WTC11 (cell line): Measurements from ENCODE around the gene MIF.

Experiments used
- CREB1 ChIP-seq: sonication (generic); formaldehyde crosslinking; IDR thresholded peaks from 2 replicates; pipeline ENCODE4 v1.8.0; 2023; ENCODE audit warnings: mild to moderate bottlenecking, missing genetic modification reagents
- CTCF ChIP-seq: fragments of 200-600 bp; IDR thresholded peaks from 2 replicates; pipeline ENCODE4 v1.8.0; 2022; ENCODE audit warnings: antibody characterized with exemption
- E2F1 ChIP-seq: sonication (generic); formaldehyde crosslinking; IDR thresholded peaks from 2 replicates; pipeline ENCODE4 v1.8.0; 2022; ENCODE audit warnings: mild to moderate bottlenecking, missing genetic modification reagents
- MAX ChIP-seq: sonication (generic); formaldehyde crosslinking; IDR thresholded peaks from 2 replicates; pipeline ENCODE4 v1.8.0; 2022; ENCODE audit warnings: mild to moderate bottlenecking, missing genetic modification reagents
- NR1H2 ChIP-seq: sonication (generic); formaldehyde crosslinking; IDR thresholded peaks from 2 replicates; pipeline ENCODE4 v1.9.0; 2021; ENCODE audit warnings: mild to moderate bottlenecking, moderate library complexity, missing genetic modification reagents
- SOX15 ChIP-seq: fragments of 250-450 bp; sonication (Bioruptor Pico); IDR thresholded peaks from 2 replicates; pipeline ENCODE4 v1.9.0; 2021; ENCODE audit warnings: mild to moderate bottlenecking
- ZBTB21 ChIP-seq: sonication (generic); formaldehyde crosslinking; IDR thresholded peaks from 2 replicates; pipeline ENCODE4 v1.8.1; 2023; ENCODE audit warnings: mild to moderate bottlenecking, missing genetic modification reagents, borderline replicate concordance
- ZNF396 ChIP-seq: fragments of 250-450 bp; sonication (Bioruptor Pico); IDR thresholded peaks from 2 replicates; pipeline ENCODE4 v1.8.0; 2021; ENCODE audit warnings: mild to moderate bottlenecking, moderate library complexity, borderline replicate concordance
- TF ChIP-seq, protein P1 (sequence below): sonication (generic); formaldehyde crosslinking; IDR thresholded peaks from 2 replicates; pipeline ENCODE4 v1.8.0; 2023; ENCODE audit warnings: mild to moderate bottlenecking, missing genetic modification reagents
- TF ChIP-seq, protein P2 (sequence below): sonication (generic); formaldehyde crosslinking; IDR thresholded peaks from 2 replicates; pipeline ENCODE4 v1.8.1; 2023; ENCODE audit warnings: mild to moderate bottlenecking, moderate library complexity, missing genetic modification reagents
- TF ChIP-seq, protein P3 (sequence below): sonication (generic); formaldehyde crosslinking; IDR thresholded peaks from 2 replicates; pipeline ENCODE4 v1.8.1; 2023; ENCODE audit warnings: mild to moderate bottlenecking, missing genetic modification reagents, borderline replicate concordance

DNA sequence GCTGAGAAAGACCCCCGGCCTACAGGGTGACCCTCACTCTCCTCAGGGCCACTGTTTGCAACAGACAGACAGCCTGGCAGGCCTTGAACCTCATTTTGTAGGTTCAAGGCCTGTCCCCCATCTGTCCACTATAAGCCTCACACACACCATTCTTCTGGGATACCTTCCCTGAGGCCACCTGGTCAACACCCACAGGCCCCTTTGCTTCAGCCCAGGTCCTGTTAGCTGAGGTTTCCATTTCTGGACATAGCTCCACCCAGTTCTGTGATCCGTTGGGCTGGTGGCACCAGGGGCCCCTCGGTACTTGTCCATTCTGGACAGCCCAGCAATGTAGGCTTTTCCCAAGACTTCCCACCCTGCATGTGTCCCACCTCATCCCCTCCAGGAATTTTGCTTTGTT is 3.1 kb downstream of the MIF start:
- TF ChIP-seq ZBTB21 = no peak
- TF ChIP-seq NR1H2 (CRISPR knock-in tag) = no peak
- no peak for TF ChIP-seq CTCF
- no peak for TF ChIP-seq E2F1
- TF ChIP-seq, protein P1, sequence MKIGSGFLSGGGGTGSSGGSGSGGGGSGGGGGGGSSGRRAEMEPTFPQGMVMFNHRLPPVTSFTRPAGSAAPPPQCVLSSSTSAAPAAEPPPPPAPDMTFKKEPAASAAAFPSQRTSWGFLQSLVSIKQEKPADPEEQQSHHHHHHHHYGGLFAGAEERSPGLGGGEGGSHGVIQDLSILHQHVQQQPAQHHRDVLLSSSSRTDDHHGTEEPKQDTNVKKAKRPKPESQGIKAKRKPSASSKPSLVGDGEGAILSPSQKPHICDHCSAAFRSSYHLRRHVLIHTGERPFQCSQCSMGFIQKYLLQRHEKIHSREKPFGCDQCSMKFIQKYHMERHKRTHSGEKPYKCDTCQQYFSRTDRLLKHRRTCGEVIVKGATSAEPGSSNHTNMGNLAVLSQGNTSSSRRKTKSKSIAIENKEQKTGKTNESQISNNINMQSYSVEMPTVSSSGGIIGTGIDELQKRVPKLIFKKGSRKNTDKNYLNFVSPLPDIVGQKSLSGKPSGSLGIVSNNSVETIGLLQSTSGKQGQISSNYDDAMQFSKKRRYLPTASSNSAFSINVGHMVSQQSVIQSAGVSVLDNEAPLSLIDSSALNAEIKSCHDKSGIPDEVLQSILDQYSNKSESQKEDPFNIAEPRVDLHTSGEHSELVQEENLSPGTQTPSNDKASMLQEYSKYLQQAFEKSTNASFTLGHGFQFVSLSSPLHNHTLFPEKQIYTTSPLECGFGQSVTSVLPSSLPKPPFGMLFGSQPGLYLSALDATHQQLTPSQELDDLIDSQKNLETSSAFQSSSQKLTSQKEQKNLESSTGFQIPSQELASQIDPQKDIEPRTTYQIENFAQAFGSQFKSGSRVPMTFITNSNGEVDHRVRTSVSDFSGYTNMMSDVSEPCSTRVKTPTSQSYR = no peak
- TF ChIP-seq ZNF396 (CRISPR knock-in tag) = no peak
- TF ChIP-seq, protein P2, sequence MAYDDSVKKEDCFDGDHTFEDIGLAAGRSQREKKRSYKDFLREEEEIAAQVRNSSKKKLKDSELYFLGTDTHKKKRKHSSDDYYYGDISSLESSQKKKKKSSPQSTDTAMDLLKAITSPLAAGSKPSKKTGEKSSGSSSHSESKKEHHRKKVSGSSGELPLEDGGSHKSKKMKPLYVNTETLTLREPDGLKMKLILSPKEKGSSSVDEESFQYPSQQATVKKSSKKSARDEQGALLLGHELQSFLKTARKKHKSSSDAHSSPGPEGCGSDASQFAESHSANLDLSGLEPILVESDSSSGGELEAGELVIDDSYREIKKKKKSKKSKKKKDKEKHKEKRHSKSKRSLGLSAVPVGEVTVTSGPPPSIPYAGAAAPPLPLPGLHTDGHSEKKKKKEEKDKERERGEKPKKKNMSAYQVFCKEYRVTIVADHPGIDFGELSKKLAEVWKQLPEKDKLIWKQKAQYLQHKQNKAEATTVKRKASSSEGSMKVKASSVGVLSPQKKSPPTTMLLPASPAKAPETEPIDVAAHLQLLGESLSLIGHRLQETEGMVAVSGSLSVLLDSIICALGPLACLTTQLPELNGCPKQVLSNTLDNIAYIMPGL = no peak
- TF ChIP-seq MAX (CRISPR knock-in tag) = no peak
- TF ChIP-seq CREB1 (CRISPR knock-in tag) = no peak
- TF ChIP-seq, protein P3, sequence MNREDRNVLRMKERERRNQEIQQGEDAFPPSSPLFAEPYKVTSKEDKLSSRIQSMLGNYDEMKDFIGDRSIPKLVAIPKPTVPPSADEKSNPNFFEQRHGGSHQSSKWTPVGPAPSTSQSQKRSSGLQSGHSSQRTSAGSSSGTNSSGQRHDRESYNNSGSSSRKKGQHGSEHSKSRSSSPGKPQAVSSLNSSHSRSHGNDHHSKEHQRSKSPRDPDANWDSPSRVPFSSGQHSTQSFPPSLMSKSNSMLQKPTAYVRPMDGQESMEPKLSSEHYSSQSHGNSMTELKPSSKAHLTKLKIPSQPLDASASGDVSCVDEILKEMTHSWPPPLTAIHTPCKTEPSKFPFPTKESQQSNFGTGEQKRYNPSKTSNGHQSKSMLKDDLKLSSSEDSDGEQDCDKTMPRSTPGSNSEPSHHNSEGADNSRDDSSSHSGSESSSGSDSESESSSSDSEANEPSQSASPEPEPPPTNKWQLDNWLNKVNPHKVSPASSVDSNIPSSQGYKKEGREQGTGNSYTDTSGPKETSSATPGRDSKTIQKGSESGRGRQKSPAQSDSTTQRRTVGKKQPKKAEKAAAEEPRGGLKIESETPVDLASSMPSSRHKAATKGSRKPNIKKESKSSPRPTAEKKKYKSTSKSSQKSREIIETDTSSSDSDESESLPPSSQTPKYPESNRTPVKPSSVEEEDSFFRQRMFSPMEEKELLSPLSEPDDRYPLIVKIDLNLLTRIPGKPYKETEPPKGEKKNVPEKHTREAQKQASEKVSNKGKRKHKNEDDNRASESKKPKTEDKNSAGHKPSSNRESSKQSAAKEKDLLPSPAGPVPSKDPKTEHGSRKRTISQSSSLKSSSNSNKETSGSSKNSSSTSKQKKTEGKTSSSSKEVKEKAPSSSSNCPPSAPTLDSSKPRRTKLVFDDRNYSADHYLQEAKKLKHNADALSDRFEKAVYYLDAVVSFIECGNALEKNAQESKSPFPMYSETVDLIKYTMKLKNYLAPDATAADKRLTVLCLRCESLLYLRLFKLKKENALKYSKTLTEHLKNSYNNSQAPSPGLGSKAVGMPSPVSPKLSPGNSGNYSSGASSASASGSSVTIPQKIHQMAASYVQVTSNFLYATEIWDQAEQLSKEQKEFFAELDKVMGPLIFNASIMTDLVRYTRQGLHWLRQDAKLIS (CRISPR knock-in tag) = no peak
- no peak for TF ChIP-seq SOX15 (CRISPR knock-in tag)
